T-helper 2 cell treated with Interferon-gamma antibody and Interleukin-4, amounts not matched to agents 100 ng/mL and 5 ng/mL, for 36 hours (primary cell): ENCODE measurements around the gene SMTNL2. TPM values are rescaled to one million over a fixed set of nuclear protein-coding genes. Genes with fewer than 3 reads are reported as not detected.
"Not testable (repeated sequence)": the region's sequence is repeated elsewhere in the genome, so short reads cannot be mapped to it uniquely, and the experiment has no call there.

Source experiments
- intact Hi-C: fragments of 100-400 bp; cut with micrococcal nuclease; formaldehyde crosslinking; loops from one replicate; pipeline ENCODE4 v1.15.1; 2023
- total RNA-seq: library from RNA; stranded (reverse); gene quantifications from 2 replicates; pipeline ENCODE4 v1.2.3, GENCODE V29; 2022

Gene SMTNL2
- total RNA-seq, 1 donor from 2014 or later, result not detected

GRCh38 chr17:4559966-4560365 is 24.4 kb upstream of the SMTNL2 start:
- intact Hi-C loops, result loop anchor here (5.0 to 10.0 kb wide), 2 partner anchors 155 to 232 kb away; partner anchors contain the start of gene ARRB2

GRCh38 chr17:4560421-4560820 is 23.9 kb upstream of the SMTNL2 start, which contains the start of gene GGT6:
TSS of gene GGT6 (minus strand) at chr17:4560577. CDS start at chr17:4560521, 56 bp downstream.
- intact Hi-C loops, result loop anchor here (10.0 kb wide), 1 partner anchor 154 kb away; the partner anchor contains the start of gene ARRB2

- intact Hi-C loops, result loop anchor here (10.0 kb wide), 1 partner anchor 154 kb away; the partner anchor contains the start of gene ARRB2
Measured at GRCh38 chr17:4560837-4561256, 23.5 kb upstream of the SMTNL2 start.

GRCh38 chr17:4562015-4562969 is 22.0 kb upstream of the SMTNL2 start:
- intact Hi-C loops, result loop anchor here (10.0 kb wide), 1 partner anchor 153 kb away; the partner anchor contains the start of gene ARRB2

GRCh38 chr17:4565209-4566141 is 18.9 kb upstream of the SMTNL2 start:
- intact Hi-C loops, result loop anchor here (1.0 to 10.0 kb wide), 3 partner anchors 61 to 323 kb away; partner anchors contain the start of gene ARRB2

- intact Hi-C loops, result loop anchor here (2.0 to 10.0 kb wide), 2 partner anchors 148 to 322 kb away; partner anchors contain the start of gene ARRB2
Measured at GRCh38 chr17:4566785-4567184, 17.5 kb upstream of the SMTNL2 start.

- intact Hi-C loops, result loop anchor here (10.0 kb wide), 1 partner anchor 145 kb away; the partner anchor contains the start of gene ARRB2
Measured at GRCh38 chr17:4569591-4569990, 14.7 kb upstream of the SMTNL2 start.

GRCh38 chr17:4572131-4572530 is 12.2 kb upstream of the SMTNL2 start:
- intact Hi-C loops, result no loop called here

- intact Hi-C loops, result no loop called here
Measured at GRCh38 chr17:4573115-4573514, 11.2 kb upstream of the SMTNL2 start.

- intact Hi-C loops, result no loop called here
Measured at GRCh38 chr17:4573669-4574068, 10.7 kb upstream of the SMTNL2 start.

GRCh38 chr17:4574448-4575045 is 9.8 kb upstream of the SMTNL2 start:
- intact Hi-C loops, result no loop called here

- intact Hi-C loops, result no loop called here
Measured at GRCh38 chr17:4576161-4576558, 8.2 kb upstream of the SMTNL2 start.

- intact Hi-C loops, result no loop called here
Measured at GRCh38 chr17:4576729-4577322, 7.5 kb upstream of the SMTNL2 start.

GRCh38 chr17:4577386-4577993 is 6.8 kb upstream of the SMTNL2 start:
- intact Hi-C loops, result no loop called here

GRCh38 chr17:4578349-4578748 is 6.0 kb upstream of the SMTNL2 start:
- intact Hi-C loops, result not testable (repeated sequence)

GRCh38 chr17:4579678-4580077 is 4.7 kb upstream of the SMTNL2 start:
- intact Hi-C loops, result no loop called here

- intact Hi-C loops, result no loop called here
Measured at GRCh38 chr17:4580291-4580690, 4.0 kb upstream of the SMTNL2 start.

GRCh38 chr17:4582101-4582501 is 2.2 kb upstream of the SMTNL2 start:
- intact Hi-C loops, result no loop called here

- intact Hi-C loops, result no loop called here
Measured at GRCh38 chr17:4582691-4583090, 1.6 kb upstream of the SMTNL2 start.

- intact Hi-C loops, result no loop called here
Measured at GRCh38 chr17:4583206-4583605, 1.1 kb upstream of the SMTNL2 start.
